ENCODE results near the gene PREX1.
A peak's percentile ranks its signal among the peaks of the same experiment; 100 is the strongest.

The PREX1 gene

DNA sequence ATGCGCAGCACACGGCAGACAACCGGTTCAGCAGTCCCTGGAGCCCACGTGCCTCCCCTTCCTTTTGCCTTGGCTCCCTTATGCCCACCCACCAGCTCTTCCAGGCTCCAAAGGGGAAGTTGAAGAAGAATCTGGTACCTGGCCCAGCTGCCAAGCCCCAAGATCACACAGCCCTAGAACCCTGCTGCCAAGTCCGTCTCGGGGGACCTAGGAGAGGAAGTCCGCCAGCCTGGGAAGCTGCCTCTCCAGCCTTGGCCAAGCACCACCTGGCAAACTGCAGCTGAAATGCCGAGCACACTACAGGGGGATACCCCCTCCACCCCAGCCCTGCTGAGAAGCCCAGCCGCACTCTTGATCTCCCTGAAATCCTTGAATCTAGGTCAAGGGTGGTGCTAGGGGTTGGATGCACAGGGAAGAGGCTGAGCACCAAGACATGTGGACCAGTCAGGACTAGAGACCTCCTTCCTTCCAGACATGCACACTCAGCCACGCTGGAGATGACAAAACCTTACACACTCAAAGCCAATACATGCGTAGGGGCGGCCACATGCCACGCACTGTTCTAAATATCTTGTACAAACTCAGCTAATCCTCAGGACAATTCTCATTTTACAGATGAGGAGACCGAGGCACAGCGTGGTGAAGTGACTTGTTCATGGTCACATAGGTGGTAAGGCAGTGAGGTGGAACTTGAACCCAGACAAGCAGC, 124.1 kb downstream of the PREX1 start:
- Histone ChIP-seq H3K27me3 (replicated peaks; ENCODE audit: control insufficient read depth, insufficient read depth, low read length) (no peaks in the 10 kb centered on the region), H3K4me3 (replicated peaks; ENCODE audit: low read depth, low read length) (no peak overlapping the region), H3K36me3 (ENCODE audit: control insufficient read depth, insufficient read depth, low read length) (peaks cover 51% of the 10 kb centered on the region)
- no peak for DNase-seq (ENCODE audit: extremely low read depth, insufficient read length)
- TF ChIP-seq CTCF (IDR thresholded peaks at IDR 0.05; ENCODE audit: insufficient read depth, low read length, poor library complexity, severe bottlenecking): no peak

DNA sequence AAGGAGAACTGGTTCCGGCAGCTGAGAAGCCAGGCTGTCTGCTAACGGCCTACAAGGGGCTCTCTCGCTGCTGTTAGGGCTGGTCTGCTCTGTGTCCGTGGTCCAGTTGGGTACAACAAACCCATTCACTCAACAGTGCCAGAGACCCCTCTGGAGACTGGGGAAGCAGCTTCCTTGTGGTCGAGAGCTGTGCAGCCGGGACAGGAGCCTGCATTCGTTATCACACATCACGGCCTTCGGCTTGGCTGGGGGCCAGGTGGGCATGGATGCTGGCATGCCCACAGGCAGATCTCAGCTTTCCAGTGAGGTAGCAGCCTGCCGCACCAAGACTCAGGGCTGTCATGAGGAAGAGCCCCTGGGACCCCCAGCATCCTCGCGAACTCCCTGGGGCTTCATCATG, 124.7 kb downstream of the PREX1 start:
- no peak for DNase-seq (ENCODE audit: extremely low read depth, insufficient read length)
- Histone ChIP-seq H3K4me3 (replicated peaks; ENCODE audit: low read depth, low read length) (no peak overlapping the region), H3K27me3 (replicated peaks; ENCODE audit: control insufficient read depth, insufficient read depth, low read length) (no peaks in the 10 kb centered on the region), H3K36me3 (ENCODE audit: control insufficient read depth, insufficient read depth, low read length) (peaks cover 54% of the 10 kb centered on the region)
- TF ChIP-seq CTCF (IDR thresholded peaks at IDR 0.05; ENCODE audit: insufficient read depth, low read length, poor library complexity, severe bottlenecking): no peak

GRCh38 chr20:48702455-48702913, 125.3 kb downstream of the PREX1 start:
- peaks cover 57% of the 10 kb centered on the region for H3K36me3 ChIP-seq (ENCODE audit: control insufficient read depth, insufficient read depth, low read length)
- TF ChIP-seq CTCF (IDR thresholded peaks at IDR 0.05; ENCODE audit: insufficient read depth, low read length, poor library complexity, severe bottlenecking): no peak
- H3K4me3 ChIP-seq (replicated peaks; ENCODE audit: low read depth, low read length): no peak overlapping the region
- H3K27me3 ChIP-seq (replicated peaks; ENCODE audit: control insufficient read depth, insufficient read depth, low read length): no peaks in the 10 kb centered on the region
- DNase-seq (ENCODE audit: extremely low read depth, insufficient read length): no peak

- Histone ChIP-seq H3K27me3 (replicated peaks; ENCODE audit: control insufficient read depth, insufficient read depth, low read length) (no peaks in the 10 kb centered on the region), H3K36me3 (ENCODE audit: control insufficient read depth, insufficient read depth, low read length) (peaks cover 52% of the 10 kb centered on the region), H3K4me3 (replicated peaks; ENCODE audit: low read depth, low read length) (no peak overlapping the region)
- TF ChIP-seq CTCF (IDR thresholded peaks at IDR 0.05; ENCODE audit: insufficient read depth, low read length, poor library complexity, severe bottlenecking): no peak
- DNase-seq (ENCODE audit: extremely low read depth, insufficient read length): no peak
Observed at GRCh38 chr20:48701702-48702101, 126.1 kb downstream of the PREX1 start.

DNA sequence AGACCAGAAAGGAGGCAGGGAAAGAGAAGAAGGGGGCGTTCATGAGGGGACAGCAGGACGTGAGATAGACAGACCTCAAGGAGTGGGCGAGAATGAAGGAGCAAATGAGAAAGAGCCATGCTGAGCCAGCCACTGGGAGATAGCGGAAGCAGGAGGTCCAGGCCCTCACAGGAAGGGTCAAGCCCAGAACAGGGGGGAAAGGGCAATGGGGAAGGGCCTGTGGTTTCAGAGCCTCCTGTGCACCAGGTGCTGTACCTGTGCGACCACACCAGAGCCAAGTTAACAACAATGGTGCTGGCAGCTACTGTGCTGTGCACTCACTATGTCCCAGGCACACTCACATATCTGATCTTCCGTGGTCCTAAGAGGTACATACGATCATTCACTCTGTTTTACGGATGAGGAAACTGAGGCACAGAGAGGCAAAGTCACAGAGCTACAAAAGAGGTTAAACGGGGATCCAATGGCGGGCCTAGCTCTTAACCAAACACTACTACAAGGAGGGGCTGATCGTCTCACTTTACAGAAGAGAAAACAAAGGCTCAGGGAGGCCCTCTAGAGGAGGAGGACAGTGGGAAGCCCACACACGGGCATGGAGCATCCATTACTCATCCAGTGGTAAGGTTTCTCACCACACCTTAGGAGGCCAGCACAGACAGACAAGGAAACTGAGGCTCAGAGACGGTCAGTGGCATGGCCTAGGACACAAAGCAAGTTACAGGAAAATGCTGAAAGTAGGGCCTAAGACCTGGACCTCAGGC, 129.1 kb downstream of the PREX1 start:
- DNase-seq (ENCODE audit: extremely low read depth, insufficient read length): no peak
- H3K36me3 ChIP-seq (ENCODE audit: control insufficient read depth, insufficient read depth, low read length): peaks cover 46% of the 10 kb centered on the region
- no peak overlapping the region for H3K4me3 ChIP-seq (replicated peaks; ENCODE audit: low read depth, low read length)
- TF ChIP-seq CTCF (IDR thresholded peaks at IDR 0.05; ENCODE audit: insufficient read depth, low read length, poor library complexity, severe bottlenecking): peak; percentile 17
- H3K27me3 ChIP-seq (replicated peaks; ENCODE audit: control insufficient read depth, insufficient read depth, low read length): no peaks in the 10 kb centered on the region
